ENCODE results near the gene SMARCD3. TPM values are rescaled to one million over a fixed set of nuclear protein-coding genes. Genes with fewer than 3 reads are reported as not detected.

Gene SMARCD3
- total and polyA plus RNA-seq, 2 donors from 2014 or later: 46.4 to 52.5 TPM

DNA sequence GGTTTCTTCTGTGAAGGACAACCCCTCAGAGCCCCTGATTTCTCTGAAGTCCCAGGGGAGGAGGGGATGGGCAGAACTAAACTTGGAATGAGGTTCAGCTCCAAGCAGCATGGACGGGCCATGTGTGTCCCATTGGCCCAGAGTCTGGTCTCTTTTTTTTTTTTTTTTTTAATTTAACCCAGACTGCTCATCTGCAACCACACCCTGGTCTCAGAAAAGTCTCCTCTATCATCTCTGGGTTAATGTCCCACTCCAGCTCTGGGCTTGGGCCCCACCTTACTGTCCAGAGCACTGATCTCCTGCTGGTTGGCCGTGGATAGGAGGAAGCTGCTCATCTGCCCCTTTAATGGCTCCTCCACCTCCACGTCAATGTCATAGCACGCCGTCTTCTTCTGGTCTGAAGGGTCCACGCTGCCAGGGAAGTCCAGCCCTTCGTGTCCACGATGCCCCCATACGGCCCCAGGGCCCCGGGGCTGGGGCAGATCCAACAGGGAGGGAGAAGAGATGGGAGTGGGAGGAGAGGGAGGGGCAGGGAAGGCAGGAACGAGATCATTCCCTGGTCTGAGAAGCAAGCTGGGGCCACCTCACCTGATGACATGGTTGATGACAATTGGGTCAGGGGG is 8.5 kb downstream of the SMARCD3 start:
- intact Hi-C loops (cut with DNase I): loop anchor here (10.0 kb wide), 1 partner anchor 65 kb away; no protein-coding TSS in a partner anchor
- Histone ChIP-seq H3K27me3 (ENCODE audit: control insufficient read depth, insufficient read depth, low read length) (no peaks in the 10 kb centered on the region), H3K36me3 (ENCODE audit: control insufficient read depth in 2 of 3, insufficient read depth in 3 of 3, low read length in 3 of 3) (peaks cover 2 to 15% (median 7%) of the 10 kb centered on the region in 3 donors), H3K4me3 (ENCODE audit: low read length in 3 of 3) (no peak overlapping the region), H3K27ac (ENCODE audit: low read depth in 2 of 2, low read length in 2 of 2) (no peak overlapping the region), H3K9ac (ENCODE audit: low read length in 3 of 3) (no peak overlapping the region), H3K4me1 (ENCODE audit: control insufficient read depth in 2 of 3, insufficient read depth in 2 of 3, low read depth in 1 of 3, low read length in 3 of 3) (peaks cover 0 to 13% (median 5%) of the 10 kb centered on the region in 3 donors), H3K9me3 (ENCODE audit: control insufficient read depth in 2 of 3, insufficient read depth in 1 of 3, low read length in 3 of 3) (no peaks in the 10 kb centered on the region)
- DNase-seq (no peak), FAIRE-seq (no peak)
- TF ChIP-seq CTCF (IDR thresholded peaks at IDR 0.05; ENCODE audit: borderline replicate concordance, extremely low read depth, insufficient read depth): no peak

GRCh38 chr7:151238924-151239836 is 9.3 kb downstream of the SMARCD3 start:
- no peak overlapping the region for H3K4me3 ChIP-seq (ENCODE audit: low read length in 3 of 3)
- FAIRE-seq (no peak), DNase-seq (no peak)
- intact Hi-C loops (cut with DNase I): no loop called here
- no peaks in the 10 kb centered on the region for H3K9me3 ChIP-seq (ENCODE audit: control insufficient read depth in 2 of 3, insufficient read depth in 1 of 3, low read length in 3 of 3)
- H3K9ac ChIP-seq (ENCODE audit: low read length in 3 of 3): no peak overlapping the region
- no peak overlapping the region for H3K27ac ChIP-seq (ENCODE audit: low read depth in 2 of 2, low read length in 2 of 2)
- peaks cover 2 to 15% (median 7%) of the 10 kb centered on the region in 3 donors for H3K36me3 ChIP-seq (ENCODE audit: control insufficient read depth in 2 of 3, insufficient read depth in 3 of 3, low read length in 3 of 3)
- TF ChIP-seq CTCF (IDR thresholded peaks at IDR 0.05; ENCODE audit: borderline replicate concordance, extremely low read depth, insufficient read depth): no peak
- no peaks in the 10 kb centered on the region for H3K27me3 ChIP-seq (ENCODE audit: control insufficient read depth, insufficient read depth, low read length)
- H3K4me1 ChIP-seq (ENCODE audit: control insufficient read depth in 2 of 3, insufficient read depth in 2 of 3, low read depth in 1 of 3, low read length in 3 of 3): peaks cover 0 to 10% (median 0%) of the 10 kb centered on the region in 3 donors

DNA sequence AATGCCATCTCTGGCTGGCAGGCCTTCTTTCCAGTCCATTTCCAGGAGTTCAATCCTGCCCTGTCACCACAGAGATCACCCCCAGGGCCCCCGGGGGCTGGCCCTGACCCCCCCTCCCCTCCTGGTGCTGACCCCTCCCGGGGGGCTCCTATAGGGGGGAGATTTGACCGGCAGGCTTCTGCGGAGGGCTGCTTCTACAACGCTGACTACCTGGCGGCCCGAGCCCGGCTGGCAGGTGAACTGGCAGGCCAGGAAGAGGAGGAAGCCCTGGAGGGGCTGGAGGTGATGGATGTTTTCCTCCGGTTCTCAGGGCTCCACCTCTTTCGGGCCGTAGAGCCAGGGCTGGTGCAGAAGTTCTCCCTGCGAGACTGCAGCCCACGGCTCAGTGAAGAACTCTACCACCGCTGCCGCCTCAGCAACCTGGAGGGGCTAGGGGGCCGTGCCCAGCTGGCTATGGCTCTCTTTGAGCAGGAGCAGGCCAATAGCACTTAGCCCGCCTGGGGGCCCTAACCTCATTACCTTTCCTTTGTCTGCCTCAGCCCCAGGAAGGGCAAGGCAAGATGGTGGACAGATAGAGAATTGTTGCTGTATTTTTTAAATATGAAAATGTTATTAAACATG is 10.2 kb downstream of the SMARCD3 start:
- Histone ChIP-seq H3K27me3 (ENCODE audit: control insufficient read depth, insufficient read depth, low read length) (no peaks in the 10 kb centered on the region), H3K27ac (ENCODE audit: low read depth in 2 of 2, low read length in 2 of 2) (no peak overlapping the region), H3K9me3 (ENCODE audit: control insufficient read depth in 2 of 3, insufficient read depth in 1 of 3, low read length in 3 of 3) (no peaks in the 10 kb centered on the region), H3K4me1 (ENCODE audit: control insufficient read depth in 2 of 3, insufficient read depth in 2 of 3, low read depth in 1 of 3, low read length in 3 of 3) (peaks cover 0 to 14% (median 6%) of the 10 kb centered on the region in 3 donors), H3K9ac (ENCODE audit: low read length in 3 of 3) (no peak overlapping the region), H3K36me3 (ENCODE audit: control insufficient read depth in 2 of 3, insufficient read depth in 3 of 3, low read length in 3 of 3) (peaks cover 2 to 15% (median 7%) of the 10 kb centered on the region in 3 donors), H3K4me3 (ENCODE audit: low read length in 3 of 3) (no peak overlapping the region)
- intact Hi-C loops (cut with DNase I): no loop called here
- DNase-seq (peak in 1 of 5 donors; percentile 66), FAIRE-seq (no peak)
- TF ChIP-seq CTCF (IDR thresholded peaks at IDR 0.05; ENCODE audit: borderline replicate concordance, extremely low read depth, insufficient read depth): no peak

Measured in kidney (tissue), 14 donors.